ENCODE measurements around the gene TIMP1.
A peak's percentile ranks its signal among the peaks of the same experiment; 100 is the strongest.

The TIMP1 gene

DNA sequence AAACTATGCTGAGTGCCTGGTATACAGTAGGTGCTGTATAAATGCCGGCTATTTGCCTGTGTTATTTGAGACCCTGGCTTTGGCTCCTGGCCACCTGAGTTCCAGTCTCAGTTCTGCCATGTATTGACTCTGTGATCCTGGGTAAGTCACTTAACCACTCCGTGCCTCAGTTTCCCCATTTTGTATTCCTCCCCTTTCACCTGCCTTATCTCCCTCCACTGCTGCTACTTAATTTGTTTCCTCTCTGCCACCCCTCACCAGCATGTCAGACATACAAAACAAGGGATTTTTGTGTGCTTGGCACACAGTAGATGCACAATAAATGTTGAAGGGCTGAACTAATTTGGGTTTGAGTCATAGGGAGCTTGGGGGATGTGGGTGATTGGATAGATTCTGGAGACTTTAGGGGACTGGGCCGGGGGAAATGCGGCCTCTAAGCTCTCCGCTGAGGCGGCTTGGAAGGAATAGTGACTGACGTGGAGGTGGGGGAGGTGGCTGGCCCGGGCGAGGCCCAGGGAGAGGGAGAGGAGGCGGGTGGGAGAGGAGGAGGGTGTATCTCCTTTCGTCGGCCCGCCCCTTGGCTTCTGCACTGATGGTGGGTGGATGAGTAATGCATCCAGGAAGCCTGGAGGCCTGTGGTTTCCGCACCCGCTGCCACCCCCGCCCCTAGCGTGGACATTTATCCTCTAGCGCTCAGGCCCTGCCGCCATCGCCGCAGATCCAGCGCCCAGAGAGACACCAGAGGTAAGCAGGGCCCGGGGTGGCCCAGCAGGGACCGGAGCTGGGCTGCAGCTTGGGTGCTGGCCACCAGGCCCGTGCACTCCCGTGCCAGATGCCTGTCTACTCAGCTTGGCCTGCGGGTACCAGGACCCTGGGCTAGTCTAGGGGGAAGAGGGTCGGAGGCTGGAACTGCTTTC lies at the start of gene TIMP1:
Gene TIMP1 (plus strand): TSS at position 706 of the 917 bp plus-strand sequence. CDS start 980 bp downstream, outside the sequence.
- DNase-seq, result peak; percentile 34

DNA sequence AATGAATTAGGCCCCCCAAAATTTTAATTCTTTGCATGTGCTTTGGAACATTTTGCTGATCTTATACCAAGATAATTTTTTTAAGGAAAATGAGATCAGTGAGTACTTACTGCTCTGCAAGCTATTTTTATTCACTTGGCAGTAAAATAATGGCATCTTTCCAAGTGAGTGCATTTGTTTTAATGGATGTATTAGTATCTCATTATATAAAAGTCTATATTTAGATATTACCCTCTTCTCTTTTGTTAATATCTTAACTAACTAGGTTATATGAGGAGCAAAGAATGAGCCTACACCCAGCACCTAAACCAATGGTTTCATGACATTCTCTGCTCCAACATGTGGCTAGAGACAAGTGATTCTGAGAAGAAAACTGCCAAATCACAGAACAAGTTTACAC lies 42.4 kb upstream of the TIMP1 start:
- no peak for DNase-seq

DNA sequence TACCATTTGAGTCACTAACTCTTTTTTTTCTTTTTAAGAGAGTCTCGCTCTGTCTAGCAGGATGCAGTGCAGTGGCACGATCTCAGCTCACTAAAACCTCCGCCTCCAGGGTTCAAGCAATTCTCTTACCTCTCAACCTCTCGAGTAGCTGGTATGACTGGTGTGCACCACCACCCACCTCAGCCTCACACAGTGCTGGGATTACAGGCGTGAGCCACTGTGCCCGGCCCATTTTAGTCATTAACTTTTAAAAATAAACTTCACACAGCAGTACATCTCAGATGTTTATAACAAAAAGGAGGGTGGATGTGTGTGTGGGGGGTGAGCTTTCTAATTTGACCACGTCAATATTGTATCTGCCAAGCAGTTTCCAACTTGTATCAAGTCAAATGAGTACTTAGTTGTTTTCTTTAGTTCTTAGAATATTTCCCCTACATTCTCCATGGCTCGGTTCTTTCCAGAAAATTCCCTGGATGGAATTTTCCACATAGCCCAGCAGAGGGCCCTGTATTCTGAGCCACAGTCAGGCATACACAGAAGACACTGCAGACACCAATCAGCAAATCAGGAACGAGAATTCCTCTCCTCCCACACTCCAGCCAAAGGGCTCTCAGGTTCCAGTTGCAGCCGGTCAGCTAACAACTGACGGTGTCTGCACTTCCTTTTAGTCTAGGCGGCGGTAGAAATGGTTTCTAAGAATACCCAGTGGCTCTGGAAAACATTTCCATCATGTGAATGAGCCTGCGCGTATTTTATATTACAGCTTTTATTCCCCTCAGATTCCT lies 41.3 kb upstream of the TIMP1 start:
- DNase-seq, result no peak

DNA sequence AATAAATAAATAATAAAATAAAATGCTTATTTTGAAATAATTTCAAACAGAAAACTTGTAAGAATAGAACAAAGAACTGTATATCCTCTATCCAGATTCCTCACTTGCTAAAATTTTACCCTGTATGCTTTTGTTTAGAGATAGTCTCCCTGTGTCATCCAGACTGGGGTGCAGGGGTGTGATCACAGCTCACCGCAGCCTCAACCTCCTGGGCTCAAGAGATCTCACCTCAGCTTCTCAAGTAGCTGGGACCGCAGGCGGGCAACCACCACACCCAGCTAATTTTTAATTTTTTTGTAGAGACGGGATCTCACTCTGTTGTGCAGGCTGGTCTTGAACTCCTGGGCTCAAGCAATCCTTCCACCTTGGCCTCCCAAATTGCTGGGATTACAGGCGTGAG lies 38.7 kb upstream of the TIMP1 start:
- no peak for DNase-seq

DNA sequence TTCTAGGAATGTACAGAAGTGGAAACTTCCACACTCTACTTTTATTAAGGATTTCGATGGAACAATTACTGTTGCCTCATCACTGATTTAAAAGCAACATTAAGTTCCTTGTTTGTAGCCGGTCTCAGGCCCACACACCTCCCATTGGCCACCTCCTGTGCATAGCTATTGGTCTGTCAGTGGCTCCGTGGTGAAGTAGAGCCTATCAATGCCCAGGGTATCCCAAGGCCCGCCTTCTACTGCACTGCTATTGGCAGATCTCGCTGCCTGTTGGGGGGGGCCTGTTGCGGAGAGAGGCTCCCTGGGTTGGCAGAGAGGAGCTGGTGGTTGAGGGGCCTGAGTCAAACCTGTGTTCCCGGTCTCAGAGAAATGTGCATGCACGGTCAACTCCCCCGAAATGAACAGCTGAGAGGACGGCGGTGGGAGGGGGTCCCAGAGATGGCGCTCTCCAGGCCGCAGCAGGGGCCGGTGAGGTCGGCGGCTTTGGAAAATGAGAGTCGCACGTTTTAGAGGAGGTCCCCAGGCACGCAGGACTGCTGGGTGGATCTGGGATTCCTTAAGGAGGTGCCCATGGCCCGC lies 26.1 kb upstream of the TIMP1 start:
- no peak for DNase-seq

DNA sequence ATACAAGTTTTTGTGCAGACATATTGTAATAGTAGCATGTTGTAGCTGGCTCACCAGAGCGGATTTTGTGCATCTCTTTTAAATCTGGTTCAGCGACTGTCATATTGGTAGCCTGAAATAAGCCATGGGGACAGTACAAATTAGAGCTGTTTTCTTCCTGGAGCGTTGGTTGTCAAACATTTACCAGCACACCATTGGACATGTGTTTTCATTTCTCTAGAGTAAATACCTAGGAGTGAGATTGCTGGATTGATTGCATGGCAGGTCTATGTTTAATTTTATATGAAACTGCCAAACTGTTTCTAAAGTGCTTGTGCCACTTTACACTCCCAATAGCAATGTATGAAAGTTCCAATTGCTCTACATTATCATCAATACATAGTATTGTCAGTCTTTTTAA lies 23.8 kb upstream of the TIMP1 start:
- DNase-seq, result no peak

DNA sequence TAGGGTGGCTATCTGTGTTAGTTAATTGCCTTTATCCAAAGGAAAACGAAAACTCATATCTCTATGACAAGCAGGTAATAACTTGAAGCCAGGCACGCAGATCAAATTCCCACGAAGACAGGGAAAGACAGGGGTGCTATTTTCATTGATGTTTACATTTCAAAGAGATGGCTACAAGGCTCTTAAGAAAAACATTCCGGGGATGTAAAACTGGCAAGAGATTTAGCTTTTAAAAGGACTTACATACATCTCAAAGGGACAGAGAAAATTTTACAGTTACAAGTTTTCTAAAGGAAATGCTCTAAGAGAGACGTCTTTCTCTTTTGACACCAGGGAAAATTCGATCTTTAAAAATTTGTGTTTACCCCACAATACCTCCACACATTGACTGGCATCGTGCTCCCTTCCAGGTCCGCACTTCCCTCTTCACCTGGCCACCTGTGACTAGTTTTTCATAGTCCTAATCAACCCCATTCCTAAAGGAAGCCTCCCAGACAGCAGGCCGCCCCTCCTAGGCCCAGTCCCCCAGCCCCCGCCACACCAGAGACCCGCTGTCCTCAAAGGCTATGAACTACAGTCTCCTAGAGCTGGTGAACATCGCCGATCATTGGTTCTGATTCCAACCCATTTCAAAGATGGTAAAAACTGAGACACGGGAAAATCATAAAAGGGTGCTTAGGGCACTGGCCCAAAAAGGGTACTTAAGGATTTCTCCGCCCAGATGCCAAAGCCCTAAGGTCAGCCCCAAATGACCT lies 21.9 kb upstream of the TIMP1 start:
- DNase-seq, result no peak

DNA sequence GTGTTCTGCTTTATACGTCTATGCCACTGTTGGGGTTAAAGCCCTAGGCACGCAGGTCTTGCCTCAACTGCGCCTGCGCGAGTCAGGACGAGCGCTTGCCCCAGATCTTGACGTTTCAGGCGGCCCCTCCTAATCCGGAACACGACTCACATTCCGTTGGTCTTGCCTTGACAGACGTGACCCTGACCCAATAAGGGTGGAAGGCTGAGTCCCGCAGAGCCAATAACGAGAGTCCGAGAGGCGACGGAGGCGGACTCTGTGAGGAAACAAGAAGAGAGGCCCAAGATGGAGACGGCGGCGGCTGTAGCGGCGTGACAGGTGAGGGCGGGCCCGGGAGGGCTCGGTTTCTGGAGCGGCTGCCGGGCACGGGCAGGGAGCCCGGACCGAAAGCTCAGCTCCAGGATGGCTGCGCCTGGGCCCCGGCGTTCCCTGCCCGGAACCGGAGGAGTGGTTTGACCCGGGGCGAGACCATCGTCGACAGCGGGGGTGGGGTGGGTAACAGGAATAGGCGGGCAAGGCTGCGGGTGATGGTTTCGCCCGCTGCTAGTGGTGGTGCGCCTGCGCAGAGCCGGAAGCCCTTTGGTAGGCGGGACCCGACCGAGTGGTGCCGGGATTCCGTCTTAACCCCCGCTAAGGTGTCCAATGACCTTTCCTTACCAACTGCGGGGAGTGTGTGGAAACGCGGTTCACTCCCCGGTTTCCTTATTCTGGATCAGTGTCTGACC lies 21.1 kb upstream of the TIMP1 start, which contains the start of gene ARAF:
Gene ARAF (plus strand): TSS at position 272 of the 725 bp plus-strand sequence. CDS start 1,763 bp downstream, outside the sequence.
- DNase-seq, result peak; percentile 53

DNA sequence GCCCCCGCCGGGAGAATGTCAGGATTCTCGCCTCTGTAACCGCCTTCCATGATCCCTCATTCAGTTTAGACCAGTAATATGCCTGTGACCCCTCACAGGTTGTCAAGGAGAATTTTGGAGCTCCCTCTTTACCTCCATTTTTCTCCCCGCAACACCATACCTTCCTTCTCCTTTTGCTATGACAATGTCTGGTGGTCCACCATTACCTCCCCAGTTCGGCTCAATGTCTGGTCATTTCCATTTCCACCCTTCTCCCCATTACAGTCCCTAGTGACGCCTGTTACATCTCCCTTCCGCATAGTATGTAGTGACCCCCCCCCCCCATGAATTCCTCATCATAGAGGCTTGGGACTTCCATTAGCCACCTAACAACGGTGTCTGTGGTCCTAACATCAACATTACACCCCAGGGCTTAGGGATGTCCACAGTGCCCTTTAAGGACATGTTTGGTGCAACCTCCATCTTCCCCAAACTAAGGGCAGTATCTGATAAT lies 20.5 kb upstream of the TIMP1 start:
- DNase-seq, result no peak

DNA sequence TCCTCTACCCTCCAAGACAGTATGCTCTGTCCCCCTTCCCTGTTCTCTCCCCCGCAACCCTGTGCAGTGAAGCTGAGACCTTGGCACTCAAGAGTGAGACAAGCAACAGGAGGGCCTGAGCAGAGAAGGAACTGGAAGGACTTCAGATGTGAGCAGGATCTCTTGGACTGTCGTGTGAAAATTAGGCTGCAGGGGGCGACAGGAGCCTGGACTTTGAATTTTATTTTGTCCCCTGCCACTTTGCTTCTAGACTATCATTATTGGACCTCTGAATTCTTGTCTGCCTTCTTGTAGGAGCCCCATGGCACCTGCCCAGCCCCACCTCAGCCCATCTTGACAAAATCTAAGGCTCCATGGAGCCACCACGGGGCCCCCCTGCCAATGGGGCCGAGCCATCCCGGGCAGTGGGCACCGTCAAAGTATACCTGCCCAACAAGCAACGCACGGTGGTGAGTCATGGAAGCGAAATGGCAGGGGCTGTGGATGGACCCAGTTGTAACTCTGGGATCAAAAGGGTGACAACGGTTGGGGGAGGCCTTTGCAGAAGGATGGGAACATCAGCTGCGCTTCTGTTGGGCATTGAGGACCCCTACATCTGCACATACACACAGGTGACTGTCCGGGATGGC lies 19.5 kb upstream of the TIMP1 start:
- no peak for DNase-seq

DNA sequence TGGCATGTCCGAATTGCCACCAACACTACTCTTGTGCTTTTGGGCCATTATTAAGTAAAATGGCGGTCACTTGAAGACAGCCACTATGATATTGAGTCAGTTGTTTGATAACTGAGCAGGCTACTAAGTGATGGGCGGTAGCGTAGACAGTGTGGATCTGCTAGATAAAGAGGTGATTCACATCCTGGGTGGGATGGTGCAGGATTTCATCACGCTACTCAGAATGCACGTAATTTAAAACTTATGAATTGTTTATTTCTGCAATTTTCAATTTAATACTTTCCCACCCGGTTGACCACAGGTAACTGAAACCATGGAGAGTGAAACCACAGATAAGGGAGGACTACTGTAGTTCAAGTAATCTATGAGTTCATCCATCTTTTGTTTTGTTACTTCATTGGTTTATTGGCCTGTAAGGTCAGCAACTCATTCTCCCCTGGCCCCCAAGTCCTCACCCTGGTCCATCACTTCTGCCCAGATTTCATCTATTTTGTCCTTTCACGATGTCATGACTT lies 18.4 kb upstream of the TIMP1 start:
- DNase-seq, result no peak

DNA sequence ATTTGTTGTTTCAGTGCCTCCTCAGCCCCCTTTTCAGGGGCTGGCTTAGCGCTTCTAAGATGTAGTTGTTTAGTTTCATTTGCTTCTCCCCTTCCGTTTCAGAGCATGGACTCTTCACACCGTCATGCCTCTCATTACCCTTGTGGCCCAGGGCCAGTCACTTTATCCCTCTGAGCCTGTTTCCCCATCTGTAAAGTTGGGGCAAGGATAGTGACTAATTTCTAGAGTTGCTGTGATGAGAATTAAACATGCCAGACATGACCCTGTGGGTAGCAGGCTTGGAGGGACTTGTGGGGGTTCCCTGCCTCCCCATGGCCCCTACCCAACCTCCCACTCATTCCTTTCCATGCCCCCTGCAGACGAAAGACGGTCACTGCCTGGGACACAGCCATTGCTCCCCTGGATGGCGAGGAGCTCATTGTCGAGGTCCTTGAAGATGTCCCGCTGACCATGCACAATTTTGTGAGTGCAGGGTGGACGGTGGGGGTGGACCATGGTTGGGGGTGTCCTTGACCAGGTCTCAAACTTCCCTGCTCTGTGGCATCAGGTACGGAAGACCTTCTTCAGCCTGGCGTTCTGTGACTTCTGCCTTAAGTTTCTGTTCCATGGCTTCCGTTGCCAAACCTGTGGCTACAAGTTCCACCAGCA lies 17.7 kb upstream of the TIMP1 start:
- no peak for DNase-seq

DNA sequence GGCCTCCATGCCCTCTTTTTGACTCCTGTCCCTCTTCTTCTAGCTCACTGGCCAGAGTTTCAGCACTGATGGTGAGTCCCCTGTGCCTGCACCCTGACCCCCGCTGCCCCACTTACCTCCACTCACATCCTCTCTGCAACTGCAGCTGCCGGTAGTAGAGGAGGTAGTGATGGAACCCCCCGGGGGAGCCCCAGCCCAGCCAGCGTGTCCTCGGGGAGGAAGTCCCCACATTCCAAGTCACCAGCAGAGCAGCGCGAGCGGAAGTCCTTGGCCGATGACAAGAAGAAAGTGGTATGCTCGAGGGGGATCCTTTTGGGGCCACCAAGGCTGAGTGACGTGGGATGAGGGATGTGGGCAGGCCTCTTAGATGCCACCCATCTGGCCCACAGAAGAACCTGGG lies 15.4 kb upstream of the TIMP1 start:
- no peak for DNase-seq

DNA sequence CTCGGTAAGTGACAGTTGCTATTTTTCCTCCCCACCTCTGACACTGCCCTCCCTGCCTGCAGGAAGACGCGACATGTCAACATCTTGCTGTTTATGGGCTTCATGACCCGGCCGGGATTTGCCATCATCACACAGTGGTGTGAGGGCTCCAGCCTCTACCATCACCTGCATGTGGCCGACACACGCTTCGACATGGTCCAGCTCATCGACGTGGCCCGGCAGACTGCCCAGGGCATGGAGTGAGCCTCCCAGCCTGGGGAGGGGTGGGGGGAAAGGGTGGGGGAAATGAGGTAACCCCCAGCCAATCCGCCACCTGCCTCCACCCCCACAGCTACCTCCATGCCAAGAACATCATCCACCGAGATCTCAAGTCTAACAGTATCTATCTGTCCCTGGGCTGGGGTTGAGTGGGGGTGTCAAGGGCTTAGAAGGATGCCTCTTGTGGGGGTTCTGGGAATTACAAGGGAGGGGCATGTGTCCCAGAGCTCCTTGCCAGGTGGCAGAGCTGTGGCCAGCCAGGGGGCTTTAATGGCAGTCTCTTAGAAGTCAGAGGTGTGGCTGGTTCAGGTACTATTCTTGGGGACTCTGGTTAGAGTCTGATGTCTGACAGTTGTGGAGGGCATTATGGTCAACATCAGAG lies 13.5 kb upstream of the TIMP1 start:
- DNase-seq, result no peak

DNA sequence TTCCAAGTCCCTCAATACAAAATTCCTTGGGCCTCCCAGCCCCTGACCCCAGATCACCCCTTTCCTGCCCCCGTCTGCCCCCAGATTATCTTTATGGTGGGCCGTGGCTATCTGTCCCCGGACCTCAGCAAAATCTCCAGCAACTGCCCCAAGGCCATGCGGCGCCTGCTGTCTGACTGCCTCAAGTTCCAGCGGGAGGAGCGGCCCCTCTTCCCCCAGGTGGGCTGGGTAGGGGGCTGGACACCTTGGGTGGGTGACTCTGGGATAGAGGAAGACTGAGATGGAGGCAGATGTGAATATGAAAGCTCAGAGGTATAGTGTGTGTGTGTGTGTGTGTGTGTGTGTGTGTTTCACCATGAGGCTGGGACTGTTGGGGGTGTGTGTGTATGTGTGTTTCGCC lies 11.4 kb upstream of the TIMP1 start:
- DNase-seq, result no peak

DNA sequence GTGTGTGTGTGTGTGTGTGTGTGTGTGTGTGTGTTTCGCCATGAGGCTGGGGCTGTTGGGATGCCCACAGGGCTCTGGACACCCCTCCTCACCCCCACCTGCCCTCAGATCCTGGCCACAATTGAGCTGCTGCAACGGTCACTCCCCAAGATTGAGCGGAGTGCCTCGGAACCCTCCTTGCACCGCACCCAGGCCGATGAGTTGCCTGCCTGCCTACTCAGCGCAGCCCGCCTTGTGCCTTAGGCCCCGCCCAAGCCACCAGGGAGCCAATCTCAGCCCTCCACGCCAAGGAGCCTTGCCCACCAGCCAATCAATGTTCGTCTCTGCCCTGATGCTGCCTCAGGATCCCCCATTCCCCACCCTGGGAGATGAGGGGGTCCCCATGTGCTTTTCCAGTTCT lies 11.0 kb upstream of the TIMP1 start:
- no peak for DNase-seq

DNA sequence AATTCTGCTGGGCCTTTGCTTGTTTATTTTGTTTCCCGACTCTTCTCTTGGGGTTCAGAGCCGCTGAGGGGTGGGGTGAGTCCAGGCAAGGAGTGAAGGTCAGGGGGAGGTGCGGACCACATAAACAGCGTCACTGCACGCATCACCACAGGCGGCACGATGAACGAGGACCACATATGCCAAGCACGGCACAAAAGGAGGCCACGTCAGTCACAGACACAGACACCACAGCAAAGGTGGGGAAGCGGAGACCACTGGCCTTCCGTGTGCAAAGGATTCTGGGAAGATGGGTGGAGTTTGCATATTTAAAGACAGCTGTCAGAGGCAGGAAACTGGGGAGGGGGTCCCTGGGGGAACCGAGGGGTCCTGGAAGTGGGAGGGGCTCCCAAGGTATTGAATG lies 10.3 kb upstream of the TIMP1 start:
- DNase-seq, result no peak

DNA sequence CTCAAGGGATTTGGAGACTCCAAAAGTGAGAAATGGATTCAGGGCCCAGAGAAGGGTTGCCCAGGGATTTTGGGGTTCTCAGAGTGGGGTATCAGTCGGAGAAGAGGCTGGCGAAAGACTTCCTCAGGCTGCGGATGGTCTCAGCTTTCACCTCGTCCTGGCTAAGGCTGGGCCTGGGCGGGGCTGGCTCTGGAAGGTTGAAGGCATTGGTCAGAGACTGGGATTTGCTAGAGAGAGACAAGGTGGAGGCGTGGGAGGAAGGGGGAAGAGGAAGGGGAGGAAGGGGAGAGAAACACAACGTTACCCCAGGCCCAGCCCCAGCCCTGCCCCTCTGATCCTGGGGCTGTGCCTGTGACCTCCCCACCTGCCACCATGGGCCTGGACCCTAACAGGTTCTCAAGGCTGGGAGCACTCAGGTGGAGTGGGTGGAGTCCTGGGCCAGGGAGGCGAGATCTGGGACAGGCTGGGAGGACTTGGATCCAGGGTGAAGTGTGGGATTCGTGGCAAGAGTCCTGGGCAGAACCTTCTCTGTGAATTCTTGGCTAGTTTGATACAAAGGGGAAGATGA lies 9.4 kb upstream of the TIMP1 start:
- no peak for DNase-seq

DNA sequence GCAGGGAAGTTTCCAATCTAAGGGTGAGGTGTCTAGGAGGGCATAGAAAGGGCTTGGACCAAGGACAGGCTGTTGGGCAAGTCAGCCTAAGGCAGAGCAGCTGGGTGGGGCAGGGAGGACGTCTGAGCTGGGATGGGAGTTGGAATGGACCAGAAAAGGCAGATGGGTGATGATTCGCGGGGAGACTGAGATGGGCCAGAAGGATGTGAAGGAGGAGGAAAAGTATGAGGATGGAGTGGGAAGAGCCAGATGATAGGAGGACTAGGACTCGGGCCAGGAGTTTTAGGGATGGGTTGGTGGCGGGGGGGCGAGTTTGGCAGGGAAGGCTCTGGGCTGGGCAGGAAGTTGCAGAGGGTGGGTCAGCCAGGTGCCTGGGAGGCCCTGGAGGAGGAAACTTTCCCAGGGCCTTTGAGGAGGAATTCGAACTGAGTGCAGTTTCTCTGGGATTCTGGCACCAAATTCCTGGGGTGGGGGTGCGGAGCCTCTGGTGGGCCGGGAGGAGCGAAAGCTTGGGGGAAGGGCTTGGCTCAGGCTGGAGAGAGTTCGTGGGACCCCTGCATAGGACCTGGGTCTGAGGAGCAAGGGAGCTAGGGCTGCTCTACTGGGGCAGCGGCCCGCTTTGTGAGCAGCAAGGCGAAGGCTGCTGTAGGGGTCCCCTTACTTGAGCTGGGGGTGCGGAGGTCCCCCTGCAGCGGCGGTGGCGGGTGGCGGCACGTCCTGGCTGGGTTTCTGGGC lies 8.7 kb upstream of the TIMP1 start:
- DNase-seq, result no peak

All from KG1 (cell line).